NCI-H345 treated with DMSO at 0.1 percent for 48 hours (cell line): ENCODE data around the gene GPRASP2.

Source experiments
- DNase-seq: peaks from one replicate; lab custom pipeline; 2025; ENCODE audit not compliant: unreplicated experiment; lab: John Stamatoyannopoulos, UW

Gene GPRASP2

DNA sequence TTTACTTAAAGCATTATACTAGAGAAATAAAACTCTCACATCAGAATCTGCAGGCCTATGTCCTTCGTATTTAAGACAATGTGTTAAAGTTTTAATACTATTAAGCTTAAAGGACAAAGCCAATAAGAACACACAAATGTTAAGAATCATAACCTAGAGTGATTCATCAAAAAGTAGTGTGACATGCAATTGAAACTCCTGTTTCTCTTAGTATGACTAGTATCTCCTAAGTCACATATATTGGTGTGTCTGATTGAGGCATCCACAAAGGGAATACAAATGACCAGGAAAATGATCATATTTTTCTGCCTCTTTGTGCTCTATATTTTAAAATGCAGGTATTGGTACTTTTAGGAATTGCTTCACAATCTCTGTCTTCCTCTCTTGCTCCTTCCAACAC, 32.1 kb downstream of the GPRASP2 start:
- DNase-seq = no peak

- no peak for DNase-seq
Measured at GRCh38 chrX:102745513-102745856, 33.2 kb downstream of the GPRASP2 start.

DNA sequence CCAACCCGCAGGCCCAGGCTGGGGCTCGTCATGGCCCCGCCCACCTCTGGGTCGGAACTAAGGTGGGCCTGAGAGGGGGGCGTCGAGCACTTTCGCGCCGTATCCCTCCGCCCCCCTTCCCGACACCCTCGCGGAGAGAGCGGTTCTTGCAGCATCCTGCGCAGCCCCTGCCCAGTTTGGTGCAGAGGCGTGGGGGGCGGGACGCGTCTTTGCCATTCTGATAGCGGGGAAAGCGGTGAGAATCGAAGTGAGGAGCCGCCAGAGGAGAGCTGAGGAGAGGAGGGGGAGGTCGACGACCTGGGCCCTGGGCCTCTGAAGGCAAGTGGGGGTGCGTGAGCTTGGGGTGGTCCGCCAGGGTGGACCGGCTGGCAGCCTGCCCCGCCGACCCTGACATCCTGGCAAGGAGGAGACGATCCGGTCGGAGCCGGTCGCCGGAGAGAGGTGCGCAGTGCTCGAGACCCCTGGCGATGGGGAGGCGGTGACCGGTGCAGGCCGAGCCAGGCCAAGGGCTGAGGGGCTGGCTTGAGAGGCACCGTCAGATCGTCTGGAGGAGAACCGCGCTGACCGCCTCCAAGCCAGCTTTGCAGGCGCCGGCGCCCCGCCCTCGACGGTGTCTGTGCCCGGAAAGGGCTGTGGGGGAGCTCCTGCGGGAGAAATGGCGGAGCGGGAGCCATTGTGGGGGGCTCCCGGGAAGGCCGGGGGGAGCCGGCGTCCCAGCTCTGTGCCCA, 33.8 kb downstream of the GPRASP2 start:
- DNase-seq = no peak

- DNase-seq = no peak
Measured at GRCh38 chrX:102765217-102765616, 53.0 kb downstream of the GPRASP2 start.

DNA sequence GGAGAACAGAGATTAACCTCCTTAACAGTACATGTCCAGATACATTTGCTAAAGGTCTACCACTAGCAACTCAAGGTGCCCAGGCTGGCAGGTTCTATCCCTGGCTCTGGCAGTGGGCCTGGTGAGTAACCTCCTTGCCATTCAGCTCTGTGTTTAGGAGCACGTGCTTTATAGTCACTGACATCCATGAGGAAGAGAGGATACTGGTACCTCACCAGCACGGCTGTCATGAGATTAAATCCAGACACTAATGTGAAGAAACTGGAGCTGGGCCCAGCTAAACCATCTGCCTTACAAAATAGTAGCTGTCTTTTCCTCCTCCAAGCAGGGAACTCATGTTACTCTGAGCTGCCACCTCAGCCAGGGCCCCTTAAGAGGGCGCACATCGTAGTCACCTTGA, 53.6 kb downstream of the GPRASP2 start:
- DNase-seq = no peak

GRCh38 chrX:102767287-102767686, 55.0 kb downstream of the GPRASP2 start:
- no peak for DNase-seq
